Measurements from ENCODE around the gene NME1.

Gene NME1

DNA sequence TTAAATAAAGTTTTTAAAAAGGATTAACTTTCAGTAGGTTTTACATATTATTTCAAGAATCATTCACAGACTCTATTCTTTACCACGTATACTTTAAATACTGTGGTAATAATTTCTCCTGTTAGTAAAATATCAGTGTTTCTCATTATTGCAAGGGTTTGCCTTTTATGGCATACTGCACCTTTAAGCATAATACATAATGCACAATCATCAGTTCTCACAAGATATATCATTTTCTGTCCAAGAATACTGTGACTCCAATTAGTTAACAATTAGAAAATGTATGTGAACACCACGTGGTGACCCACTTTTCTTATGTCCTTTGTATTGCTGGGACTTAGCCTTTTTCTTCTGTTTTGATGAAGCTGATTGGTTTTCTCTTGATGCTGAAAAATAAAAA, 38.5 kb downstream of the NME1 start:
- no peak for DNase-seq (ENCODE audit: low spot score)

DNA sequence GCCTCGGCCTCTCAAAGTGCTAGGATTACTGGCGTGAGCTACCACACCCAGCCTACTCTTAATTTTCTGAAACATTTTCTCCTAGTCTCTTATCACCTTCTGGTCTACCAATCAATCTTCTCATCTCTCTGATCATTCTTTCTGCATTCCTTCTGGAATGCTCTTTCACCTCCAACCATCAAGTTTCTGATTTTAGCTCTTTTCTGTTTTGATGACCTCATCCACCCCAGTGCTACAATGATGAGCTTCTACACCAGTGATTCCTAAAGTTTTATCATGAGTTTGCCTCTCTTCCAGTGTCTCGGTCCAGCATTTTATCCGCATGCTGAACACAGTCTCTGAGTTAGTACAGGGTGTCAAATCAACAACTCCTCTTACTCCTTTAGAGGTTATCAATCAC, 44.4 kb downstream of the NME1 start:
- no peak for DNase-seq (ENCODE audit: low spot score)

DNA sequence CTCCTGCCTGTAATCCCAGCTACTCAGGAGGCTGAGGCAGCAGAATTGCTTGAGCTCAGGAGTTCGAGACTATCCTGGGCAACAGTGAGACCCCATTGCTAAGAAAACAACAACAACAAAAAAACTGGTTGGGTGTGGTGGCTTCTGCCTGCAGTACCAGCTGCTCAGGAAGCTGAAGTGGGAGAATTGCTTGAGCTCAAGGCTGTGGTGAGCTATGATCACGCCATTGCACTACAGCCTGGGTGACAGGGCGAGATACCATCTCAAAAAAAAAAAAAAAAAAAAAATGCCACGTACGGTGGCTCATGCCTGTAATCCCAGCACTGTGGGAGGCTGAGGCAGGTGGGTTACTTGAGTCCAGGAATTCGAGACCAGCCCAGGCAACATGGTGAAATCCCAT, 46.9 kb downstream of the NME1 start:
- DNase-seq (ENCODE audit: low spot score) = no peak

DNA sequence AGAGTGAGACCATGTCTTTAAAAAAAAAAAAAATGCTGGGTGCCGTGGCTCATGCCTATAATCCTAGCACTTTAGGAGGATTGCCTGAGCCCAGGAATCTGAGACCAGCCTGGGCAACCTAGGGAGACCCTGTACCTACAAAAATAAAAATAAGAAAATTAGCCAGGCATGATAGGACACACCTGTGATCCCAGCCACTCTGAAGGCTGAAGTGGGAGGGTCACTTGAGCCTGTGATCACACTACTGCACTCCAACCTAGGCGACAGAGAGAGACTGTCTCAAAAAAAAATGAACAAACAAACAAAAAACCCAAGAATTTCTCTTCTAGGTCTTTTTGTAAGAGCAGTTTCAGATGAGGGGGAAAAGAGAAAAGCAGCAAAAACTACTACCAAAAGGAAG, 47.5 kb downstream of the NME1 start:
- DNase-seq (ENCODE audit: low spot score) = no peak

DNA sequence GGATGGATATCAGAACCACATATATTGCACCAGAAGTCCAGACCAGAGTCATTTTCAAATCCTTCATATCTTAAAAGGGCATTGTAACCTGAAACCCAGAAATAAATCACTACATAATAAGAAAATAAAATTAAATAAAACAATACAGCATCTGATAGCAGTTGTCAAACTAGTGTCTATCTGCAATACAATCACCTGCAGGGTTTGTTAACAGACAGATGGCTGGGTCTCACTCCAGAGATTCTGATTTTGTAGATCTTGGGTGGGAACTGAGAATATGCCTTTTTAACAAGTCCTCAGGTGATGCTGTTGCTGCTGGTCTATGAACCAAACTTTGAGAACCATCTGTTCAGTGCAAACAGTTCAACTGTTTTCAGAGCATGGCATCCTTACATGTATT, 50.5 kb downstream of the NME1 start:
- DNase-seq (ENCODE audit: low spot score) = no peak

Measured in RKO (cell line).